GM18867 (cell line): ENCODE data around the gene C2orf68.
"Not testable (repeated sequence)": the region's sequence is repeated elsewhere in the genome, so short reads cannot be mapped to it uniquely, and the experiment has no call there.

Experiments
- ATAC-seq: cut with Tn5 transposase; IDR thresholded peaks from one replicate; pipeline ENCODE4 v1.9.1; 2021; ENCODE audit warnings: mild to moderate bottlenecking, moderate library complexity; ENCODE audit not compliant: unreplicated experiment

The C2orf68 gene

DNA sequence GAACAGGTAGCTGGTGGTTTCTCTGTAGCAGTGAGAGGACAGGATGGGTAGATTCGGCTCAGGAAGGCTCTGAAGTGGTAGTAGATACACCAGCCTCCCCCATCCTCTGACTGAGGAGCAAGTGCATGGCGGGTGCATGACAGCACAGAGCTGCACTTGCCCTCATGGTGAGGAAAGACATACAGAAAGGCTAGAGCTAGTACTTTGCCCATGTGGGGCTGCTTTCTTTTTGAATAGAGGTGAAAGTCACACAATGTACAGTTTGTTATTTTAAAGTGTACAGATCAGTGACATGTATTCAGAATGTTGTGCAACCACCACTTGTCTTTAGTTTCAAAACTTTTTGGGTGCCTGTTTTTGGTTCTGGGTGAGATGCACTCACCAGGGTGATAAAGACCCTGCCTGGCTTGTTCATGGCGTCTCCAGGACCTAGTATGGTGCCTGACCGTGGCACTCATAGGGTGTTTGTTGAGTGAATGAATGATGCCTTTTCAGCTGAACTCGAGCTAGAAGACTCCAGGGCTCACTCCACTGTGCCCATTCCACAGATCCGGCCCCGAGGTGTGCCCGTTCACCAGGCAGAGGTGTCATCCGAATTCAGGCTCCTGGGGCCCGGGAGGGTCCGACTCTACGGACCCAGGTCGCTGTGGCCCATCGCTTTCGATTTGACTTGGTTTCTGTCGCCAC lies 28.1 kb downstream of the C2orf68 start:
- peak; percentile 70 for ATAC-seq

DNA sequence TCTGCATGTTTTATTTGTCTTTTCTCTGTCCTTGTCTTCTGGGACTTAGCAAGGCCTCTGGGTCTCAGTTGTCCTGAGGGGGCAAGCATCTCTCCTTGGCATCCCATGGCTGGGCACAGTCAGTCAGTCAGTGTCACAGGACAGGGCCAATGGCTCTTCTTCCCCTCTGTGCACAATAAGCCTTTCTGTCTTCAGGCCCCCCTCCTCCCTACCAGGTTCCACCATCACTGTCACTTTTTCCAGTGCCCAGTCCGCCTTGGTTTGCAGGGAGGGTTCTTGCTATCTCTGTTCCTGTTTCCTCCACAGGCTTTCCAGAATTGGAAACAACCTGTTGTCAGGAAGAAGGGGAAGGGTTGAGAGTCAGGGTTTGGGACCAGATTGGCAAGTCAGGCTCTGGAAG lies 29.4 kb downstream of the C2orf68 start:
- ATAC-seq: no peak

DNA sequence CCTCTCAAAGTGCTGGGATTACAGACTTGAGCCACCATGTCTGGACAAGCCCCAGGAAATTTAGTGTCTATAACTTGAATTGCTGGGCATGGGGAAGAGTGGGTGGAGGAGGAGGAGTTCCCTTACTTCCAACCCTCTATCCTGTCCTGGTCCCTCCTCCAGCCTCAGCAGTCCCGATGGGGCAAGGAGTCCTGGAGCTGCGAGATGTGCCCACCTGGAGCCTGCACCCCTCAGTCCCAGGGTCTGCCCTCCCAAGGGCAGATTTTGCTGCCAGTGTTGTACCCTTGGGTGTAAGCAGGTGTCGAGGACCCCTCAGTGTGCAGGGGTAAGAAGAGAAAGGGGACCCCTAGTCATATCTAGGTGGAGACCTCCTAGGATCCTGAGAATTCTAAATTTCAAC lies 31.7 kb downstream of the C2orf68 start:
- no peak for ATAC-seq

DNA sequence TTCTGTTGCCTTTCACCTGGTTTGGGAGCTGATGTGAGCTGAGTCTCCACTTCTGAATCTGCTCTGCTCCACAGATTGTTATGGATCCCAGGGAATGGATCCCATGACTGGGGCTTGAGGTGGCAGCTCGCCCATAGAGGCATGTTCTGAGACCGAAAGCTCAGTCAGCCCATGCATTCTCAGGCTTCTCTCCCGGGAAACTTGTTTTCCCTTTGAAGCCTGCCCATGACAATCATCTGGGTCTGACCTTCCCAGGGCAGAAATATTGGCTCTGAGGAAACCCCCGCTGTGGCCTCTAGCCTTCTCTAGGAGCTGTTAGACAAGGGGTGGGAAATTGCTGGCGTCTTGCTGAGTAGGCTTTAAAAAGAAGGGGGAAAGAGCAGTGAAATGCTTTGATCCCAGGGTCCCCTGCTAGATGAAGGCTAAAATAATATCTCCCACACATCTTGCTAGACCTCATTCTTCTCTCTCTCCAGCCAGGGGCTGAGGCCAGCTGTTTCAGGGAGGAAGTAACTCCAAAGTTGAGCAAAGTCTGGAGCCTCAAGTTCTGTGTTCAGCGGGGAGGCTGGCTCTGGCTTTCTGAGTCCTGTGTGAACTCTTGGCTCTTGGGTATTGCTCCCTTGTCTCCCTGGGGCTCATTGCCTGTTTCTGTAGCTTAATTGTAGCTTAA lies 32.5 kb downstream of the C2orf68 start:
- ATAC-seq: no peak

DNA sequence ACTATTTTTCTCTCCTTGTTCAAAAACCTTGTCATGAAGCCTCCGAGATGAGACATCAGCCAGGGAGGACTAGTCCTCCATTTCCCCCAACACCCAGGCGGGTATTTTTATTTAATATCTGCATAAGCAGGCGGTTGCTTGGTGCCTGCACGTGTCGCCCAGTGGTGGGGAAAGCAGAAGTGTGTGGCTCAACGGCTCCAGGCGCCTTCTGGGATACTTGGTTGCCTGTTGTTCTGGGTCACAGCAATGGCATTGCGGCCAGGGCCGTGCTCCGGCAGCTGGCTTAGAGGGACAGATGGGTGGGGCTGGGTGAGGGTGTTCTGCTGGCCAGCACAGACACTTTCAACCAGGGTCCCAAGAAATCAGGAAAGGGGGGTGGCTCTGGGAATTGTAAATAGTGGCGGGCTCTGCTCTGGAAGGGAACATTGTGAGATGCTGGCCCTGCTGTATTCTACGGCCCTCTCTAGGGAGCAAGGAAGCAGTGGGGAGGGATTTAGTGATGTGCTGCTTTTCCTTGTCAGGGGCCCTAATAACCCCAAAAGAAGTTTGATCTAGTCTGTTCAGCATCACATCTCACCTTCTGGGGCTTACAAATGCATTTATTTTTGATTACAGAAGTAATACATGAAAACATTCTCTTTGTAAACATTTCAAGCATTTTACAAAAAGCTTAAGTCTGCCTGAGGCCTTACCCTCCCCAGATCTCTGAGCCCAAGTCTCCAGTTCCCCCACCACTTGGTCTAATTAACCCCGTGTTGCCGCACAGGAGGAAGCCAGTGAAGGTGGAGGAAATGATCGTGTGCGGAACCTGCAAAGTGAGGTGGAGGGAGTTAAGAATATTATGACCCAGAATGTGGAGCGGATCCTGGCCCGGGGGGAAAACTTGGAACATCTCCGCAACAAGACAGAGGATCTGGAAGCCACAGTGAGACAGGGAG lies 33.4 kb downstream of the C2orf68 start:
- peak; percentile 39 for ATAC-seq

DNA sequence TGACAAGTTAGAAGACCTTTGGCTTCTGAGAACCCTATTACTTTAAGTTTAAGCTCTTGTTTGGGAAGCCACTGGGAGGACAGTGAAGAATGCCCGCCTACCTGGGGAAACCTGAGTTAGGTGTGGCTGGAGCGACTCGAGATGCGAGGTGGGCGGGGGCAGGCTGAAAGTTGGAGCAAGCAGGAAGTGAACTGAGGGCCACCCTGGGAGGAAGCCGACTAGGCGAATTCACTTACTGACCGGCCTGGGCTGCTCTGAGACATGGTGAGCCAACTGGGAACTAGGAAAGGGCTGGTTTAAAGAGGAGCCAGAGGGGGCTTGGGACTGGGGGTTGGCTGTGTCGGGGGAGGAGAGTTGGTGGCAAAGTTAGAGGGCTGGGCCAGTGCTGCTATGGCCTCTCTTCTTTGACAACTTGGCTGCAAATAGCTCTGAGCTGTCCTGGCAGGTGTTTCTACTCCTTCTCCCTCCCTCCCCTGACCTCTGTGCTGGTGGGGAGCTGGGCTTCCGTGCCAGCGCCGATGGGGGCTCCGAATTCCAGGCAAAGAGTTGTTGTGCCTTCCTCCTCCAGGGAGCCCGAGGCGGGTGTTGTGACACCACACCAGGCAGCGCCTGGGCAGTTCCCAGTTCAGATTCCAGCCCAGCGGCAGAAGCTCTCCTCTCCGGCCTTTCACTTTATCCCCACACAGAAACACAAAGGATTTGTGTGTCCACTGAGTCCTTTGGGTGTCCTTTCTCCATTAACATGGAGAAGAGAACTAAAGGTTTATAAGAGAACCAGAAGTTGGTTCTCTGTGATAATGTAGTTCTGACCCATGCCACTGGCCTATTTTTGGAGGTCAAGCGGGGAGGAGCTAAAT lies 34.3 kb downstream of the C2orf68 start, which contains the start of gene VAMP8:
TSS of gene VAMP8 (plus strand) at position 201 of the 857 bp plus-strand sequence. CDS start at position 262, 61 bp downstream.
- ATAC-seq: peak; percentile 79

DNA sequence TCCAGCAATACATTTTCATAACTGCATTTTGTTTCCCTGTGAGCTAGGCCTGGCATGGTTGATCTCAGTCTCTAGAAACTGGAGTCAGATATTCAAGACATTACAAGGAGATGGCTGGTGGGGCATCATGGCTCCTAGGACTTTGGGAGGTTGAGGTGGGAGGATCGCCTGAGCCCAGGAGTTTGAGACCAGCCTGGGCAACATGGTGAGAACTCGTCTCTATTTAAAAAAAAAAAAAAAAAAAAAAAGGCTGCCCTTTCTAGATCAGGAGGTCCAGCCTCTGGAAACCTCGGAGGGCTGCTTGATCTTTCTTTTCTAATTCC lies 34.8 kb downstream of the C2orf68 start:
- no peak for ATAC-seq

DNA sequence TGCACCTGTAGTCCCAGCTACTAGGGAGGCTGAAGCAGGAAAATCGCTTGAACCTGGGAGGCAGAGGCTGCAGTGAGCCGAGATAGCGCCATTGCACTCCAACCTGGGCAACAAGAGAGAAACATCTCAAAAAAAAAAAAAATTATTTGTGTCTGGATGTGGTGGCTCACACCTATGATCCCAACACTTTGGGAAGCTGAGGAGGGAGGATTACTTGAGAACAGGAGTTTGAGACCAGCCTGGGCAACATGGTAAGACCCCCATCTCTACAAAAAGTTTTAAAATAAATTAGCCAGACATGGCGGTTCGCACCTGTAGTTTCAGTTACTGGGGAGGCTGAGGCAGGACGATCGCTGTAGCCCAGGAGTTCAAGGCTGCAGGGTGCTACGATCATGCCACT lies 36.1 kb downstream of the C2orf68 start:
- ATAC-seq: no peak

DNA sequence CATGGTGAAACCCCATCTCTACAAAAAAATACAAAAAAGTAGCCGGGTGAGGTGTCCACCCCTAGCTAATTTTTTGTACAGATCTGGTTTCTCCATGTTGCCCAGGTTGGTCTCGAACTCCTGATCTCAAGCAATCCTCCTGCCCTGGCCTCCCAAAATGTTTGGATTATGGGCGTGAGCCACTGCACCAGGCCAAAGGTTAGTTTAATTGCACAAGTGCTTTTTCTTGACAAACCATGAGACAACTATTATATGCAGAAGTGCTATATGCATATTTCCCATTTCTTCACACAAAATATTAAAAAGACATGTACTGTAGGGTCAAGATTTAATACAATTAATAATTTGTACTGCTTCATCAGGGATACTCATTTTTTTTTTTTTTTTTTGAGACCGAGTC lies 45.6 kb downstream of the C2orf68 start:
- no peak for ATAC-seq

DNA sequence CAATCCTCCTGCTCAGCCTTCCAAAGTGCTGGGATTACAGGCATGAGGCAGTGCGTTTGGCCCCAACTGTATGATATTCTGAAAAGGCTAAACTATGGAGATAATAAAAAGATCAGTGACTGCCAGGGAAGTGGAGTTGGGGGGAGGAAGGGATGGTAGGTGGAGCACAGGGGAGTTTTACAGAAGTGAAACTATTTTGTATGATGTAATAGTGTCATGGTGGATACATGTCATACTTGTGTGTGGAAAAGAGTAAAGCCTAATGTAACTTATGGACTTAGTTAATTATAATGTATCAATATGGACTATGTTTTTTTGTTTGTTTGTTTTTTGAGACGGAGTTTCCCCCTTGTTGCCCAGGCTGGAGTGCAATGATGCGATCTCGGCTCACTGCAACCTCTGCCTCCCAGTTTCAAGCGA lies 47.7 kb downstream of the C2orf68 start:
- ATAC-seq: no peak

DNA sequence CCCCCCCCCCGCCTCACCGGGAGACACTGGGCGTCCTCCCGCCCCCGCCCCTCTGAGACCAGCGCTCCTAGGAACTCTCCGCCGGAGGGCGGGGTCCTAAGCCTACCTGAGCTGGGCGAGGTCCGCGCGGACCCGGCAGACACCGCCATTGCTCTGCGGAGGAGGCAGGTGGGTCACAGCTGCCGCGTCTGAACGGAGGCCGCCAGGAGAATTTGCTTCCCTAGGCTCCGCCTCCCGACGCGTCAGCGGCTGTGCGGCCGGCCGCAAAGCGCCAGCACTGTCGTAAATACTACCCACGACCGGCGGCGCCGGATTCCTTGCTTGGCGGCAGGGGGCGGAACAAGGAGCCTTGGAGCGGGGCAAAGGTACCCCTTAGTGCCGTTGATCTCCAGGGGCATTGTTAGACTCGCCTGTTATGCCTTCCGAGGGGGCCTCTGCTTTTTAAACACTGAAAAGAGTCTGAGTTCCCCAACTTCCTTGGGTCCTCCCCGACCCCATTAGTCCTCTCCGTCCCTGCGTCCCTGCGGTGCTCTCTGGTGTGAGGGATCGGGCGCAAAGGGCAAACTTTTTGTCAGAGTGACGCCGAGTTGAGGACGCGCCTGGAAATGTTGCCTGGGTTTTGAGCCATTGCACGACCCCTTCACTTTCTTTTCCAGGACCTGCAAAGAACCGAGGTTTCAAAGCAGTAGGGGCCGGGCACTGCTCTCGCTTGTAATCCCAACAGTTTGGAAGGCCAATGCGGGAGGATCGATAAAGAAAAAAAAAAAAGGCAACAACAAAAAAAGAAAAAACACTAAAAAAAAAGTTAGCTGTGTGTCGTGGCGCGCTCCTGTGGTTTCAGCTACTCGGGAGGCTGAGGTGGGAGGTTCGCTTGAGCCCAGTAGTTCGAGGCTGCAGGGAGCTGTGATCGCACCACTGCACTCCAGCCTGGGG lies 50.3 kb downstream of the C2orf68 start, which contains the start of gene GGCX:
TSS of gene GGCX (minus strand) at position 214 of the 933 bp plus-strand sequence. CDS start at position 149, 65 bp downstream.
- ATAC-seq: peak; percentile 89

DNA sequence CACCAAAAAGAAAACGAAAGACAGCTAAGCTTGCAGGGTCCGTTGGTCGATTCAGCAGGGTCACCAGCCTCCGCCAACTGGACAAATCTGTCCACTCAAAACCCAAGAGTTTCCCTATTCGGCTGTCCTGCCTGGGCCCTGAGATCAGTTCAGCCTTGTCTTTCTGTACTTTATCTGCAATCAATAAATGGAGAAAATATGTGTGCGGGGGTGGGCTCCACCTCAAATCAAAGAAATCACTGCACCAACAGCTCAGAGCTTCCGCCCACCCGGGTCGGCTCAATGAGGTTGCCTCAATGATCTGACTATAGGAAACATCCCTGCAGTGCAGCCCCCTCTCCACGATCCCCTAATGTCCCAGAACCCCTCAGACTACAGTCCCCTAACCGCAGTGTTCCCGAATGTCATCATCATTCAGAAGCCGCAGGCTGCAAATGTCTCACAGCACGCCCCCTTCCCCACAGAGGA lies 51.0 kb downstream of the C2orf68 start:
- ATAC-seq: peak; percentile 24

DNA sequence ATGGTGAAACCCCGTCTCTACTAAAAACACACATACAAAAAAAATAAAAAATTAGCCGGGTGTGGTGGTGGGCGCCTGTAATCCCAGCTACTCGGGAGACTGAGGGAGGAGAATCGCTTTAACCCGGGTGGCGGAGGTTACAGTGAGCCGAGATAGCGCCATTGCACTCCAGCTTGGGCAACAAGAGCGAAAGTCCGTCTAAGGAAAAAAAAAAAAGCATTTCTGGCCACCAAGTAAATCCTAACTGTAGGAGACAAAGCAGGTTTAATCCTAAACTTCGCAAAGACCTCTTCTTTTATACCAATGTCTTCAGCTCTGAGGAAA lies 51.5 kb downstream of the C2orf68 start:
- not testable (repeated sequence) for ATAC-seq

DNA sequence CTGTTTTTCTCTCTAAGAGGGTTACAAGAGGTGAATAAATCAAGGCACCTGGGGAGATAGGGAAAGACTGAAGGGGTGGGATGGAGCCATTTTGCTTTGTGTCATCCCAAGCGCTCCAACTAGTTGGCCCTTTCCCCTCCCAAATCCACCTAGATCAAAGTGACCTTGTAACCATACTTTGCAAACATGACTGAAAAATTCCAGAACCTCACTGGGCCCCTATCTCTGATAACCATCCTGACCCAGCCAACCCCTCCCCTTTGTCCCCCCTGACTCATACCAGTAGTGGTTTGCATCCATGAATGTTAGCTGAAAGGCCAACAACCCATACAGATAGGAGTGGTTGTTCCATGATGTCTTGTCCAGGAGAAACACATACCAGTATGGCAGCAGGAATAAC lies 53.7 kb downstream of the C2orf68 start:
- no peak for ATAC-seq

DNA sequence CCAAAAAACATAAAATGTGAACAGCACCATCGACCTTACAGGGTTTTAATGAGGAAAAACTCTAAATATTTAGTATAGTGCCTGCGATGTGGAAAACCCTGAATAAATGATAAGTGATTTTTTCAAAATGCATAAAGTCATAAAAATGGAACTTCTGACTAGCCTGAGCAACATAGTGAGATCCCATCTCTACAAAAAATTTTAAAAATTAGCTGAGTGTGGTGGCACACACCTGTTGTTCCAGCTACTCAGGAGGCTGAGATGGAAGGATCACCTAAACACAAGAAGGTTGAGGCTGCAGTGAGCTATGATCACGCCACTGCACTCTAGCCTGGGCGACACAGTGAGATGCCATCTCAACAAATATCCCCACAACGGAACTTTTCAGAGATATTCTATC lies 54.7 kb downstream of the C2orf68 start:
- no peak for ATAC-seq
